IMR-90 (cell line): ENCODE measurements around the gene INA. TPM values are rescaled to one million over a fixed set of nuclear protein-coding genes. Genes with fewer than 3 reads are reported as not detected.
A peak's percentile ranks its signal among the peaks of the same experiment; 100 is the strongest.

Source experiments
- ATAC-seq: fragments of 200-7000 bp; cut with Tn5 transposase; 2 replicates; pipeline ENCODE4 v1.9.1; 2020; ENCODE audit warnings: low read depth, mild to moderate bottlenecking, moderate library complexity
- BruUV-seq: library from RNA; stranded (reverse); fragments of 400-500 nt; replicated peaks from 2 replicates; lab custom pipeline; 2021; lab: Mats Ljungman, UMichigan
- CTCF ChIA-PET: fragments of 300-600 bp; formaldehyde crosslinking; extraction: SDS; loops from one replicate; lab custom pipeline; 2021; ENCODE audit warnings: antibody characterized with exemption; lab: Yijun Ruan, JAX
- POLR2A ChIA-PET: fragments of 300-600 bp; sonication (Branson Sonifier 250); formaldehyde crosslinking; loops from one replicate; lab custom pipeline; 2022; ENCODE audit warnings: antibody characterized with exemption; ENCODE audit not compliant: unreplicated experiment; lab: Charles Lee
- DNase-seq: peaks from one replicate; pipeline ENCODE4 v3.0.0; 2013
- H2AFZ ChIP-seq: replicated peaks from 2 replicates; pipeline ENCODE3; 2013; ENCODE audit warnings: low read length, mild to moderate bottlenecking; ENCODE audit not compliant: poor library complexity
- H2AK5ac ChIP-seq: 2 replicates; pipeline ENCODE4 v1.6.1; 2013; ENCODE audit warnings: low read depth, low read length, inconsistent platforms
- H2AK9ac ChIP-seq: replicated peaks from 2 replicates; pipeline ENCODE3; 2013; ENCODE audit warnings: mild to moderate bottlenecking, low read depth, low read length, moderate library complexity; ENCODE audit not compliant: poor library complexity
- H2BK120ac ChIP-seq: 2 replicates; pipeline ENCODE4 v1.6.1; 2013; ENCODE audit warnings: low read depth, low read length, inconsistent platforms
- H2BK15ac ChIP-seq: 3 replicates; pipeline ENCODE4 v1.6.1; 2013; ENCODE audit warnings: low read depth, low read length, inconsistent platforms
- H2BK20ac ChIP-seq: 2 replicates; pipeline ENCODE4 v1.6.1; 2013; ENCODE audit warnings: low read depth, mild to moderate bottlenecking, inconsistent platforms, low read length, moderate library complexity
- H2BK5ac ChIP-seq: 2 replicates; pipeline ENCODE4 v1.6.1; 2013; ENCODE audit warnings: mild to moderate bottlenecking, low read depth, low read length, inconsistent platforms; ENCODE audit not compliant: poor library complexity, severe bottlenecking
- H3K14ac ChIP-seq: replicated peaks from 2 replicates; pipeline ENCODE4 v1.6.1; 2013; ENCODE audit warnings: low read depth, low read length, inconsistent platforms
- H3K18ac ChIP-seq: 2 replicates; pipeline ENCODE4 v1.6.1; 2013; ENCODE audit warnings: low read depth, low read length, control low read depth
- H3K23ac ChIP-seq: 2 replicates; pipeline ENCODE4 v1.6.1; 2013; ENCODE audit warnings: low read depth, low read length, inconsistent platforms
- H3K27ac ChIP-seq: 2 replicates; pipeline ENCODE4 v1.5.1; 2013; ENCODE audit warnings: mild to moderate bottlenecking, control low read depth, low read length; ENCODE audit not compliant: insufficient read depth
- H3K27me3 ChIP-seq: 2 replicates; pipeline ENCODE4 v1.6.1; 2013; ENCODE audit warnings: low read length; ENCODE audit not compliant: control insufficient read depth, insufficient read depth
- H3K36me3 ChIP-seq: 2 replicates; pipeline ENCODE4 v1.6.1; 2013; ENCODE audit warnings: low read length, mixed read lengths; ENCODE audit not compliant: control insufficient read depth, insufficient read depth
- H3K4ac ChIP-seq: 2 replicates; pipeline ENCODE4 v1.6.1; 2013; ENCODE audit warnings: low read depth, low read length, inconsistent platforms
- H3K4me1 ChIP-seq: 2 replicates; pipeline ENCODE4 v1.6.1; 2013; ENCODE audit warnings: low read length, mixed read lengths; ENCODE audit not compliant: control insufficient read depth, insufficient read depth
- H3K4me2 ChIP-seq: 2 replicates; pipeline ENCODE4 v1.6.1; 2013; ENCODE audit warnings: low read depth, mild to moderate bottlenecking, control low read depth, low read length, moderate library complexity
- H3K4me3 ChIP-seq: 2 replicates; pipeline ENCODE4 v1.5.1; 2013; ENCODE audit warnings: low read depth, mild to moderate bottlenecking, control low read depth, low read length, moderate library complexity; ENCODE audit not compliant: insufficient read depth
- H3K56ac ChIP-seq: 2 replicates; pipeline ENCODE4 v1.6.1; 2013; ENCODE audit warnings: low read length, inconsistent platforms; ENCODE audit not compliant: insufficient read depth; ENCODE audit errors: extremely low read depth
- H3K79me1 ChIP-seq, 2 experiments: 2 replicates each; pipeline ENCODE4 v1.6.1; 2013; ENCODE audit warnings: low read length in 2 of 2, inconsistent platforms in 1 of 2, low read depth in 1 of 2
- H3K9ac ChIP-seq: 2 replicates; pipeline ENCODE4 v1.6.1; 2013; ENCODE audit warnings: low read depth, low read length, control low read depth
- H3K9me1 ChIP-seq: 2 replicates; pipeline ENCODE4 v1.6.1; 2013; ENCODE audit warnings: low read length, inconsistent platforms; ENCODE audit not compliant: insufficient read depth
- H3K9me3 ChIP-seq: 2 replicates; pipeline ENCODE4 v1.6.1; 2013; ENCODE audit warnings: low read length; ENCODE audit not compliant: control insufficient read depth, insufficient read depth
- H4K20me1 ChIP-seq: 2 replicates; pipeline ENCODE4 v1.6.1; 2013; ENCODE audit warnings: low read length, inconsistent platforms; ENCODE audit not compliant: insufficient read depth
- H4K5ac ChIP-seq: 2 replicates; pipeline ENCODE4 v1.6.1; 2013; ENCODE audit warnings: mild to moderate bottlenecking, low read depth, low read length, control low read depth
- H4K8ac ChIP-seq, 2 experiments: 2 replicates each; pipeline ENCODE4 v1.6.1; 2013; ENCODE audit warnings: low read depth in 2 of 2, low read length in 2 of 2, control low read depth in 1 of 2, inconsistent platforms in 1 of 2
- H4K91ac ChIP-seq: 2 replicates; pipeline ENCODE4 v1.6.1; 2013; ENCODE audit warnings: low read depth, low read length, inconsistent platforms; ENCODE audit not compliant: insufficient read depth
- BHLHE40 ChIP-seq: fragments of 150-350 bp; IDR thresholded peaks from 2 replicates; pipeline ENCODE4 v1.6.1; 2016; ENCODE audit warnings: mild to moderate bottlenecking, low read depth, low read length
- CEBPB ChIP-seq: IDR thresholded peaks from 2 replicates; pipeline ENCODE4 v1.6.1; 2012; ENCODE audit warnings: low read depth, low read length, improper control_type of control experiment
- CTCF ChIP-seq: conservative IDR thresholded peaks from 2 replicates; pipeline ENCODE4 v1.5.1; 2012; ENCODE audit warnings: mild to moderate bottlenecking, low read depth, low read length, improper control_type of control experiment
- FOS ChIP-seq: fragments of 150-350 bp; IDR thresholded peaks from 2 replicates; pipeline ENCODE4 v1.6.1; 2016; ENCODE audit warnings: low read depth, low read length
- MAFK ChIP-seq: IDR thresholded peaks from 2 replicates; pipeline ENCODE4 v1.6.1; 2012; ENCODE audit warnings: low read depth, low read length, improper control_type of control experiment
- MAZ ChIP-seq: IDR thresholded peaks from 2 replicates; pipeline ENCODE4 v1.6.1; 2012; ENCODE audit warnings: low read depth, mild to moderate bottlenecking, low read length, improper control_type of control experiment, moderate library complexity, borderline replicate concordance
- MXI1 ChIP-seq: IDR thresholded peaks from 2 replicates; pipeline ENCODE4 v1.6.1; 2012; ENCODE audit warnings: low read depth, mild to moderate bottlenecking, low read length, moderate library complexity, borderline replicate concordance
- NFE2L2 ChIP-seq: fragments of 150-350 bp; IDR thresholded peaks from 2 replicates; pipeline ENCODE4 v1.6.1; 2016; ENCODE audit warnings: low read depth, mild to moderate bottlenecking, low read length
- POLR2A ChIP-seq: IDR thresholded peaks from 2 replicates; pipeline ENCODE4 v1.6.1; 2012; ENCODE audit warnings: mild to moderate bottlenecking, low read depth, low read length
- RCOR1 ChIP-seq: IDR thresholded peaks from 2 replicates; pipeline ENCODE4 v1.6.1; 2012; ENCODE audit warnings: mild to moderate bottlenecking, low read length, improper control_type of control experiment; ENCODE audit not compliant: insufficient replicate concordance
- SMC3 ChIP-seq: fragments of 150-350 bp; IDR thresholded peaks from 2 replicates; pipeline ENCODE4 v1.6.1; 2016; ENCODE audit warnings: low read depth, mild to moderate bottlenecking, antibody characterized with exemption, low read length, moderate library complexity
- WGBS, 2 experiments: methylation state at CpG; one replicate each; pipeline versions ENCODE4 v1.1.5 to v1.1.7; 2013; ENCODE audit warnings: missing lambda C conversion rate in 2 of 2; ENCODE audit not compliant: insufficient read length in 1 of 2; ENCODE audit errors: extremely low coverage in 2 of 2; 5-methylcytosine and 5-hydroxymethylcytosine counted together
- dilution Hi-C: fragments of 300-500 bp; cut with HindIII; formaldehyde crosslinking; loops from one replicate; pipeline ENCODE4 v1.14.3; 2018; ENCODE audit warnings: low sequenced_read_pairs; ENCODE audit not compliant: unreplicated experiment
- in situ Hi-C: fragments of 300-500 bp; cut with MboI; formaldehyde crosslinking; loops from 3 replicates; pipeline ENCODE4 v1.14.3; 2019; ENCODE audit warnings: low sequenced_read_pairs, inconsistent platforms, mixed read lengths
- intact Hi-C: fragments of 100-400 bp; cut with micrococcal nuclease; formaldehyde crosslinking; loops from 2 replicates; pipeline ENCODE4 v1.10.0; 2022
- polyA plus RNA-seq, 3 experiments: library from polyadenylated mRNA; depleted of rRNA; stranded (reverse); fragments of >200 nt; gene quantifications; 2 replicates each; pipeline ENCODE4 v1.2.3, GENCODE V29; 2012; ENCODE audit warnings: low replicate concordance in 1 of 3
- total RNA-seq: library from RNA; depleted of rRNA; stranded (reverse); fragments of >200 nt; gene quantifications from 2 replicates; pipeline ENCODE4 v1.2.3, GENCODE V29; 2012
- TF ChIP-seq, protein P1 (sequence below): fragments of 150-350 bp; IDR thresholded peaks from 2 replicates; pipeline ENCODE4 v1.6.1; 2016; ENCODE audit warnings: low read depth, mild to moderate bottlenecking, low read length, moderate library complexity, borderline replicate concordance

INA gene
- total and polyA plus RNA-seq, 2 of the 4 experiments (the other 2 are of a cell fraction), result 4.5 to 7.5 TPM

DNA sequence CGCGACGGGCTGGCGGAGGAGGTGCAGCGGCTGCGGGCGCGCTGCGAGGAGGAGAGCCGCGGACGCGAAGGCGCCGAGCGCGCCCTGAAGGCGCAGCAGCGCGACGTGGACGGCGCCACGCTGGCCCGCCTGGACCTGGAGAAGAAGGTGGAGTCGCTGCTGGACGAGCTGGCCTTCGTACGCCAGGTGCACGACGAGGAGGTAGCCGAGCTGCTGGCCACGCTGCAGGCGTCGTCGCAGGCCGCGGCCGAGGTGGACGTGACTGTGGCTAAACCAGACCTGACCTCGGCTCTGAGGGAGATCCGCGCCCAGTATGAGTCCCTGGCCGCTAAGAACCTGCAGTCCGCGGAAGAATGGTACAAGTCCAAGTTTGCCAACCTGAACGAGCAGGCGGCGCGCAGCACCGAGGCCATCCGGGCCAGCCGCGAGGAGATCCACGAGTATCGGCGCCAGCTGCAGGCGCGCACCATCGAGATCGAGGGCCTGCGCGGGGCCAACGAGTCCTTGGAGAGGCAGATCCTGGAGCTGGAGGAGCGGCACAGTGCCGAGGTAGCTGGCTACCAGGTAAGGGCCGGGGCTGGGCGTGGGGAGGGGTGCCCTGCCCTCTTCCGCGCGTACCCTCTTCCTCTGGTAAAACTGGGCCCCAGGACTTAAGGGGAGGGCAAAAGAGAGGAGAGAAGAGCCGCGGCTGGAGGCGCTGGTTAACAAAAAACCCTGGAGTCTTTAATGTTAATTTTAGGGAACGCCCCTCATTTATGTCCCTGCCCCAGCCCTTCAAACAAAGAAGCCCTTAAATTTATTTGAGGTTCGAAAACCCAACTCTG is 987 bp downstream of the INA start:
- Histone ChIP-seq H3K14ac (no peak overlapping the region), H4K91ac (no peak overlapping the region), H4K20me1 (peaks cover 25% of the 10 kb centered on the region), H3K79me1 (peaks cover 0 to 11% of the 10 kb centered on the region in 2 experiments; a peak in 2 of 4 replicates), H3K4me3 (peak overlapping the region; percentile 57), H4K5ac (no peak overlapping the region), H3K23ac (no peak overlapping the region), H3K4me2 (peak overlapping the region; percentile 92), H2AK5ac (no peak overlapping the region), H3K9me1 (peaks cover 7% of the 10 kb centered on the region; the same call in 1 of the 2 replicates), H3K9me3 (no peaks in the 10 kb centered on the region), H2AK9ac (no peak overlapping the region), H2BK5ac (no peak overlapping the region), H3K18ac (no peak overlapping the region), H3K56ac (no peak overlapping the region), H2BK120ac (no peak overlapping the region), H3K4me1 (peaks cover 12% of the 10 kb centered on the region), H3K27me3 (peaks cover 24% of the 10 kb centered on the region), H3K27ac (no peak overlapping the region), H3K4ac (no peak overlapping the region), H4K8ac (no peak overlapping the region), H2BK20ac (no peak overlapping the region), H2BK15ac (no peak overlapping the region), H3K9ac (no peak overlapping the region), H2AFZ (peak overlapping the region; percentile 92), H3K36me3 (no peaks in the 10 kb centered on the region)
- in situ Hi-C loops (no loop called here), dilution Hi-C loops (no loop called here), intact Hi-C loops (no loop called here)
- CTCF ChIA-PET, result interaction anchor here (1.1 to 1.3 kb wide), 2 partner anchors 56 to 174 kb away, joined by 3 to 6 read pairs; no protein-coding TSS in a partner anchor
- POLR2A ChIA-PET, result no interaction called here
- DNase-seq (no peak), ATAC-seq (no peak)
- WGBS, 2 experiments, result 5% methylated on average over 50 of the region's 76 CpGs; no CpG with 5 or more reads in 1 of the 2 experiments
- TF ChIP-seq NFE2L2 (no peak), RCOR1 (no peak), CEBPB (no peak), MAZ (no peak), POLR2A (no peak), CTCF (no peak), BHLHE40 (no peak), SMC3 (no peak), MAFK (no peak), FOS (no peak), MXI1 (no peak)
- TF ChIP-seq, protein P1, sequence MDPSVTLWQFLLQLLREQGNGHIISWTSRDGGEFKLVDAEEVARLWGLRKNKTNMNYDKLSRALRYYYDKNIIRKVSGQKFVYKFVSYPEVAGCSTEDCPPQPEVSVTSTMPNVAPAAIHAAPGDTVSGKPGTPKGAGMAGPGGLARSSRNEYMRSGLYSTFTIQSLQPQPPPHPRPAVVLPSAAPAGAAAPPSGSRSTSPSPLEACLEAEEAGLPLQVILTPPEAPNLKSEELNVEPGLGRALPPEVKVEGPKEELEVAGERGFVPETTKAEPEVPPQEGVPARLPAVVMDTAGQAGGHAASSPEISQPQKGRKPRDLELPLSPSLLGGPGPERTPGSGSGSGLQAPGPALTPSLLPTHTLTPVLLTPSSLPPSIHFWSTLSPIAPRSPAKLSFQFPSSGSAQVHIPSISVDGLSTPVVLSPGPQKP, result no peak
- BruUV-seq, result no TSS peak
